IPS-18a (cell line): ENCODE results near the gene CDH12.

ENCODE experiments used
- H3K27ac ChIP-seq: one replicate; pipeline ENCODE4 v1.5.1; 2013; ENCODE audit warnings: low read length
- H3K27me3 ChIP-seq: one replicate; pipeline ENCODE4 v1.6.1; 2013; ENCODE audit warnings: mild to moderate bottlenecking, low read length; ENCODE audit not compliant: control insufficient read depth, insufficient read depth
- H3K36me3 ChIP-seq: one replicate; pipeline ENCODE4 v1.6.1; 2013; ENCODE audit warnings: low read depth, low read length; ENCODE audit not compliant: control insufficient read depth
- H3K4me1 ChIP-seq: one replicate; pipeline ENCODE4 v1.6.1; 2013; ENCODE audit warnings: low read depth, low read length; ENCODE audit not compliant: control insufficient read depth
- H3K4me3 ChIP-seq: one replicate; pipeline ENCODE4 v1.5.1; 2013; ENCODE audit warnings: low read length
- H3K9ac ChIP-seq: one replicate; pipeline ENCODE4 v1.6.1; 2013; ENCODE audit warnings: mild to moderate bottlenecking, low read length, moderate library complexity
- H3K9me3 ChIP-seq: one replicate; pipeline ENCODE4 v1.6.1; 2013; ENCODE audit warnings: low read depth, low read length; ENCODE audit not compliant: control insufficient read depth

CDH12 gene

DNA sequence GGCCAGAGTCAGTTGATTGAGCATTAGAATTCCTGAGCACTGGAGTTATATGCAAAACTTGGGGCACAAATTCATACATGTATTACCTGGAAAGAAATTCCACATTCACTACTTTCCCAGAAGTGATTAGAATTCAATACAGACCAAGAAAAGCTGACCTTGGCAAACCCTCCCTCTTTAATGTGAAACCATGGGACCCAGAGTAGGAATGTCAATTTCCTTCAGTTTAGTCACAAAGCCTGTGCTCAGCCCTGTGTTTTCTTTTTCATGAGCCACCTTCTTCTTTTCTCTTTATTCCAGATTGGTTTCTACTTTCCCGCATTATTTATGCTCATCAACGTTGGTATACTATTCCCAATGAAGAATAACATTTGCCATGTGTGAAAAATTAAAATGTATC lies 420.2 kb downstream of the CDH12 start:
- Histone ChIP-seq H3K36me3 (no peaks in the 10 kb centered on the region), H3K4me1 (no peaks in the 10 kb centered on the region), H3K9ac (no peak overlapping the region), H3K9me3 (no peaks in the 10 kb centered on the region), H3K27ac (no peak overlapping the region), H3K4me3 (no peak overlapping the region), H3K27me3 (no peaks in the 10 kb centered on the region)

DNA sequence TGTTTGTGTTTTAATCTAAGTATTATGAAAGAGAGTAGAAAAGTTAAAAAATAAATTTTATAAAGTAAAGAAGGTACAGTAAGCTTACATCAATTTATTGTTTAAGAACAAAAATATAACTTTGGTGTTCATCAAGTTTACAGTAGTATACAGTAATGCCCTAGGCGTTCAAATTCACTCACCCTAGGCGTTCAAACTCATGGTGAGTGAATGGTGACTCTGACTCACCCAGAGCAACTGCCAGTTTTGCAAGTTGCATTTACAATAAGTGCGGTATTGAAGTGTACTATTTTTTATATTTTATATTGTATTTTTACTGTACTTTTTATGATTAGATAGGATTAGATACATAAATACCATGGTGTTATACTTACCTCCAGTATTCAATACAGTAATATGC lies 421.3 kb downstream of the CDH12 start:
- Histone ChIP-seq H3K4me3 (no peak overlapping the region), H3K36me3 (no peaks in the 10 kb centered on the region), H3K27ac (no peak overlapping the region), H3K9ac (no peak overlapping the region), H3K4me1 (no peaks in the 10 kb centered on the region), H3K27me3 (no peaks in the 10 kb centered on the region), H3K9me3 (no peaks in the 10 kb centered on the region)

DNA sequence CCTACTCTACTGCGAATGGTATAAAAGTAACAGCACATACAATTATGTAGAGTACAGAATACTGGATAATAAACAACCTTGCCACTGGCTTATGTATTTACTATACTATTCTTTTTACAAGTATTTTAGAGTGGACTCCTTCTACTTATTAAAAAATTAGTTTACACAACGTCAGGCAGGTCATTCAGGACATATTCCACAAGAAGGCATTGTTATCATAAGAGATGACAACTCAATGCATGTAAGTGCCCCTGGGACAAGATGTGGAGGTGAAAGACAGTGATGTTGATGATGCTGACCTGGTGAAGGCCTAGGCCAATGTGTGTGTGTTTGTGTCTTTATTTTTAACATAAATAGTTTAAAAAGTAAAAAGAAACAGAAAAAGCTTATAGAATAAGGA lies 421.7 kb downstream of the CDH12 start:
- H3K4me3 ChIP-seq: no peak overlapping the region
- no peaks in the 10 kb centered on the region for H3K9me3 ChIP-seq
- no peaks in the 10 kb centered on the region for H3K4me1 ChIP-seq

DNA sequence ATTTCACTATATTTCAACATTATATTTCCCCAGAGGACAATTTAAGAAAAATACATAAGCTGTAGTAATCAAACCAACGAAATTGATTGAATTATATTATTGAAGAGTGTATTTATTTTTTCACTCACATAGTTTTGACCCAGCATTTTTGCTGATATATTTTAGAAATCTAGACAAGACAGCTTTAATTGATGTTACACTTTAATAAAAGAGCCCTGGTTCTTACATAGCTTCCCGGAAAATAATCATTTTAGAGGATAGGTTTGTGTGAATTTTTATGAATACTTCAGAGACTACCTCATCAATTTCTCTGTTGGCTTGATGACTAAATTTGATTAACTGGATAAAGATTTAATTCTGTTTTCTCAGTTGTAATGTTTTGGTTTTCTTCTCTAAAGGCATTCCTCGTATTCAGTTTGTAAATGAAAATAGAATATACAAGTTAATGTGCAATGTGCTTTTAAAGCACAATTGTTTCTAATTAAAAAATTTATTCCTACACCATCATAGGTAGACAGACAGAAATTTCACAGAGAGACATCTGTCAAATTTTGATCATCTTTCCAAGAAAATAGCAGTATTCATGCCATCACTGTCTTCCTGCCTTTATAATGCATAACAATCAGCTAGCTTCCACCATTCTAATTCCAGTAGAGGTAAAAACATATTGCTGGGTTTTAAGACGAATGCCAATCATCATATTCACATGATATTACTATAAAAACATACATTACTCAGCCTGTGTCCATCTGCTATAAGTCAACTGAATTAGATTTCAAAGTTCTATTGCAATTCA lies 441.4 kb downstream of the CDH12 start:
- Histone ChIP-seq H3K27ac (no peak overlapping the region), H3K4me1 (no peaks in the 10 kb centered on the region), H3K4me3 (no peak overlapping the region), H3K36me3 (no peaks in the 10 kb centered on the region), H3K9ac (no peak overlapping the region), H3K27me3 (no peaks in the 10 kb centered on the region), H3K9me3 (no peaks in the 10 kb centered on the region)

More for the DNA sequence above, 421.7 kb downstream of the CDH12 start:
- Histone ChIP-seq H3K36me3 (no peaks in the 10 kb centered on the region), H3K27me3 (no peaks in the 10 kb centered on the region), H3K9ac (no peak overlapping the region), H3K27ac (no peak overlapping the region)

DNA sequence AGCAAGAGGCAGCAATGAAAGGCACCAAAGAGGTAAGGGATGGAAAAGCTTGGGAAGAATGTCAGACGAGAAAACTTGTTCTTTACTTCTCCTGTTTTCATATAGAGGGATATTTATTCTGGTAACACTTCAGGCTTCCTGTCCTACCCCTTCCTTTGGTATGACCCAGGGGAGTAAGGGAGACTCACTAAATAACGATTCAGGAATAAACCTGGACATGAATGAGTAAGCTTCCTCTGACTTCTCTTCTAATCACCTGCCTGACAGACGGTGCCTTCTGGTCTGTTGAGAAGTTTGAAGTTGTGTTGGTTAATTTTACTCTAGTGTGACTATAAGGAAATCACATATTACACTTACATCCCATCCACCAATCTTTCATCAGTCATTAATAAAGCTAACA lies 461.2 kb downstream of the CDH12 start:
- Histone ChIP-seq H3K4me3 (no peak overlapping the region), H3K9ac (no peak overlapping the region), H3K27me3 (no peaks in the 10 kb centered on the region), H3K36me3 (no peaks in the 10 kb centered on the region), H3K27ac (no peak overlapping the region), H3K4me1 (no peaks in the 10 kb centered on the region), H3K9me3 (no peaks in the 10 kb centered on the region)

DNA sequence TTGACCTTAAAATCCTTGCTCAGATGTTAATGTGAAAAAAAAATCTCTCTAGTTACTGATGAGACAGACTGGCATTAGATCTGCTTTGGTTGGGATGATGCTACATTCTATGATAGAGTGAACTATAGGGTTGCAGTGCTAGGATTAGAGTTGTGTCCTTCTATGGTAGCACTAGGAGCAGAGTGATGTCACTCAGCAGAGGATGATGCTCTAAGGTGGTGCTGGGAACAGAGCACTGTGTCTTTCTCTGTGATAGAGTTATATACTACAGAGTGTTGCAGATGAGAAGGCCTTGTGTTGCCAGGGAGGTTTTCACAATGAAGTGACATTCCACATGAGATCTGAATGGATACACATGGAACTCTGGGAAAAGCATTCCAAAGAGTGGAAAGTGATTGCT lies 462.3 kb downstream of the CDH12 start:
- Histone ChIP-seq H3K9me3 (no peaks in the 10 kb centered on the region), H3K9ac (no peak overlapping the region)

DNA sequence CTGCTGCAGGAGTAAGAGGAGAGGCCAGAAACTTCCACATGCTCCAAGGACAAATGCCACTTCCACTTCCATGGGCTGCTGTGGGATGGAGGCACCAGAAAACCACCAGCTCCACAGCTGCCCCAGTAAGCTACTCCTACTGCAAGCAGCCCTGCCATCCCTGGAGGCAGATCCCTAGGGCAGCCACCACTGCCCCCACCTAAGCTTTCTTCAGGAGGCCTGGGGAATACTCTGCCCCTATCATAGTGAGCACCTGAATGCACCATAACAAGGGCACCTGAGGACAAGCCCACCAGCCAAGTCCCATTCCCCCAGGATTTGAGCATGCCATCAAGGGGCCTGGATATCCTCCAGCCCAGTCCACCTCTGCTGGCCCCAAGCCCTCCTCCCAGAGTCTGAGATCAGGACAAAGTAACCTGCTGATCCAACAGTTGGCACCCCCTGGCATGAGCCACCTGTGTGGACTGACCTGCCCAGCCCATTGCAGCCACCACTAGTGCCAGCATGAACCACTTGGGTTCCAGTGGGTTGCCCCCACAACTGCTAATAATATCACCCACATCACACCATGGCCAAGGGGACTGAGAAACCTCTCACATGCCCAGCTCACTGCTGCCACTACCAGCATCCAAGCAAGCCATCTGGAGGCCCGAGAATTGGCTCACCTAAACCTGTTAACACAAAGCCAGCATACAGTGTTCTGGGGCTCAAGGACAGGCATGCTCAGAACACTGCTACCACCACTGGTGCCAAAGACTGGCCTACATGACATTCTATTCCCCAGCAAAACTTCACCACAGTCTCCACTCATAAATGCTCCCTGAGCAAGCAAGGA lies 480.1 kb downstream of the CDH12 start:
- Histone ChIP-seq H3K9ac (no peak overlapping the region), H3K27me3 (no peaks in the 10 kb centered on the region), H3K4me1 (no peaks in the 10 kb centered on the region), H3K36me3 (no peaks in the 10 kb centered on the region), H3K4me3 (no peak overlapping the region), H3K27ac (no peak overlapping the region), H3K9me3 (no peaks in the 10 kb centered on the region)

More for the DNA sequence above, 462.3 kb downstream of the CDH12 start:
- Histone ChIP-seq H3K4me3 (no peak overlapping the region), H3K4me1 (no peaks in the 10 kb centered on the region), H3K27me3 (no peaks in the 10 kb centered on the region), H3K27ac (no peak overlapping the region), H3K36me3 (no peaks in the 10 kb centered on the region)

DNA sequence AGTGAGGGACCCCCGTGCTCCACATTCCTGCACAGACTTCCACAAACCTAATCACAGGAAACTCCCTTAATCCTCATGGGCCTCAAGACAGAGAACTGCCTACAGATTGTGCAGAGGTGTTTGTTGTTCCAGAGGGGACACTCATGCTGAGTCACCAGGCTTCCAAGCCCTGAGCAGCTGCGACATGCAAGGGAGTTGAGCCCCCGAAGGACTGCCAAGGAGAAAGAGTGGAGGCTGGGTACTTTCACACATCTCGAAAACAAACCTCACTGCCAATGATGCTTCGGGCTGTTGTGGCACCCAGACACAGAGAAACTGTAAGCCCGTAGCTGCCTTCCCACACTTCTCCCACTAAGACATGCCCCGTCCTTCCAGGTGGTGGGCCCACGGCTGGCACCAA lies 480.8 kb downstream of the CDH12 start:
- Histone ChIP-seq H3K9ac (no peak overlapping the region), H3K27ac (no peak overlapping the region), H3K4me3 (no peak overlapping the region), H3K9me3 (no peaks in the 10 kb centered on the region), H3K36me3 (no peaks in the 10 kb centered on the region), H3K27me3 (no peaks in the 10 kb centered on the region), H3K4me1 (no peaks in the 10 kb centered on the region)

DNA sequence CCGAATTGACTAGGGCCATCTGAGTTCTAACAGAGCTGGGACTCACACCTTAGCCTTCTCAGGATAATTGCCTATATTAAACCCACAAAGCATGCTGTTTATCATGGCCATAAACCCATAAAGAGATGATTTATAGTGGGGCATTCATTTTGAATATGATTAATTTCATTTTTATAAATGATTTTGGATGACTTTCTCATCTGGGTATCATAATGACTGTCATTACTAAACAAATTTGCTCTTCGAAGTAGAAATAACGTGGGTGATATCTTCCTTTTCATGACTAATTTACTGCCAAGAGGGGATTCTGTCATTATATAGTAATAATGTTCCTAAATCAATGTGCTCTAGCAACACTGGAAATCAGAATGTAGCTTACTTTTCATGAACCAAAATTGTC lies 498.2 kb downstream of the CDH12 start:
- Histone ChIP-seq H3K4me1 (no peaks in the 10 kb centered on the region), H3K9me3 (no peaks in the 10 kb centered on the region), H3K4me3 (no peak overlapping the region), H3K36me3 (no peaks in the 10 kb centered on the region), H3K9ac (no peak overlapping the region), H3K27ac (no peak overlapping the region), H3K27me3 (no peaks in the 10 kb centered on the region)

DNA sequence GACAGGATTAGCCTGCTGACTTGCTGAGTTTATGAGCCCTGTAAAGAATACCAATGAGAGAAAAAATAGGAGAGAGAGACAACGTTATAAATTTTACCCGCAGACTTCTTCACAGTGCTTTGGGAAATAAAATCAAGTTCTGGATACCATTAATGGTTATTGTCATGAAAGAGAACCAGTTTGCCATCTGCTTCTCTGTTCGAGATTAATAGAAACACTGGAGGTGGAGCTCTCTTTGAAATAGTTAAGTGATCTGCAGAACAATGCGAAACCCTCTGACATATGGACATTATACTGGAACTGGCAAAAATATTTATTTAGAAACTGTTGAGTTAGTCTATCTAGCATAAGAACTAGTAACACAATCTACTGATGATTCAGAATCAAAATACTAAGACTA lies 500.7 kb downstream of the CDH12 start:
- Histone ChIP-seq H3K4me3 (no peak overlapping the region), H3K27me3 (no peaks in the 10 kb centered on the region), H3K4me1 (no peaks in the 10 kb centered on the region), H3K27ac (no peak overlapping the region), H3K9ac (no peak overlapping the region), H3K36me3 (no peaks in the 10 kb centered on the region), H3K9me3 (no peaks in the 10 kb centered on the region)

DNA sequence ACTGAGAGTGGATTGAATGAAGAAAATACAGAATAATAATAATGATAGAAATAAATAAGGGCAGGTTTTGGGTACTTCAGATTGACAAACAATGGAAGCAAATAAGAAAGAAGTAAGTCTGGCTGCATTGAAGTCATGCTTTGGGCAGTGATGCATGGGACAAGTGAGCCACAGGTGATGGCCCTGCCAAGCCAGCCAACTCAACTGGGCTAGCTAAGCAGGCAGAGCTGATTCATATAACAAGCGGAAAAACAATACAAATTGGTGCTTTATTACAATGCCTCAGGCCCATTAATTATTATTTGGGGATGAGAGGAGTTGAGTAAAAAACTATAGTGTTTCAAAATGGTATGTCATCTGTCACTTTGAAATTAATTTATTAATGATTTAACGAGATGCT lies 502.0 kb downstream of the CDH12 start:
- Histone ChIP-seq H3K9me3 (no peaks in the 10 kb centered on the region), H3K27ac (no peak overlapping the region), H3K27me3 (no peaks in the 10 kb centered on the region)

DNA sequence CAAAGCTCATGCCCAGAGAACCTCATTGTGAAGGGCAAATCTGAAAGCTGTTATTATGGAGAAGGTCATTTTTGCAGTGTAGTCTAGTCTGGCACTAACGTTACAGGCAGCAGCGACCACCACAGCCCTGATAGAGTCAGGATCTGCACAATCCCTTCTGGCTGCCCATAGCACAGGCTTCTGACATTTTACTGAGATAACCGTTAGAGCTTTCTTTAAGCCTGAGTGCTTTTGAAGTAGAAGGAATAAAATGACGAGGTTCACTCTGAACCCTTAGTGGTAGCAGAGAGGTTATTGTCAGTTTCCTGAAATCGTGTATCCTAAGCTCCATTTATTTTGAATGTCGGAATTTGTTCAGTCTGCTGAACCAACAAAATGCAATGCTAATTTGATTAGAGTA lies 505.1 kb downstream of the CDH12 start:
- Histone ChIP-seq H3K27me3 (no peaks in the 10 kb centered on the region), H3K9me3 (no peaks in the 10 kb centered on the region), H3K9ac (no peak overlapping the region), H3K27ac (no peak overlapping the region), H3K4me3 (no peak overlapping the region), H3K36me3 (no peaks in the 10 kb centered on the region), H3K4me1 (no peaks in the 10 kb centered on the region)

More for the DNA sequence above, 502.0 kb downstream of the CDH12 start:
- H3K4me1 ChIP-seq: no peaks in the 10 kb centered on the region
- H3K9ac ChIP-seq: no peak overlapping the region
- H3K4me3 ChIP-seq: no peak overlapping the region
- no peaks in the 10 kb centered on the region for H3K36me3 ChIP-seq
